EH (cell line): ENCODE measurements around the gene DCAF5.

Experiments used
- DNase-seq: peaks from one replicate; pipeline ENCODE4 v3.0.0-alpha.2; 2015; ENCODE audit warnings: low read depth

The DCAF5 gene

DNA sequence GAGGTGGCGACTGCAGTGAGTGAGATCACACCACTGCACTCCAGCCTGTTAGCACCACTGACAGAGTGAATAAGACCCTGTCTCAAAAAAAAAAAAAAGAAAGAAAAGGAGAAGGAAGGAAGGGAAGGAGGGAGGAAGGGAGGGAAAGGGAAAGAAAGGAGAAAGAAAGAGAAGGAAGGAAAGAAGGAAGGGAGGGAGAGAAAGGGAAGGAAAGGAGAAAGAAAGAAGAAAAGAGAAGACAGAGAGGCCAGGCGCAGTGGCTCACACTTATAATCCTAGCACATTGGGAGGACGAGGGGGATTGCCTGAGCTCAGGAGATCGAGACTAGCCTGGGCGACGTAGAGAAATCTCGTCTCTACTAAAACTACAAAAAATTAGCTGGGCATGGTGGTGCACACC, 13.2 kb downstream of the DCAF5 start:
- no peak for DNase-seq

DNA sequence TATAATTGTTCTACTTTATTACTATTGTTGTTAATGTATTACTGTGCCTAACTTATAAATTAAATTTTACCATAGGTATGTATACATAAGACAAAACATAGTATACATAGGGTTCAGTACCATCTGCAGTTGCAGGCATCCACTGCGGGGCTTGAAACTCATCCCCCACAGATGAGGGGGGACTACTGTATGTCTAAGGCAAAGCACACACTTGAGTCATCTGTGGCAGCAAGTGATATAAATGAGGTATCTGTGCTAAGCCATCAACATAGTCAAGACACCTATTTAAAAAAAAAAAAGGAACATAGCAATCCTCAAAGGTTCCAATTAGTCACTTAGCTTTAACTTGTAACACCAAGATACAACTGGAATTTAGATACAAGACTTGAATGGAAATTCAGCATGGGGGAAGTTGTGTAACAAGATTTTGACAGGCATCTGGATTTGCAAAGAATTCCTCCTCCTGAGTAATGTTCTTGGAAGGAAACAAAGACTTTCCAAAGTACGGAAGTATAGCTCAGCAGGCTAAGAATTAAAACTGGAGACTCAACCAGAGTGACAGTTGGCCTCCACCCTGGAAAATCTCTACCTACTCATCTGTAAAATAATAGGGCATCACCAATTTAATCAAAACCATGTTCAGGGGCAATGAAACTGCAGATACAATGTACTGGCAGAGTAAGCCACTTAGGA, 14.9 kb downstream of the DCAF5 start:
- DNase-seq, result peak; percentile 74

- peak; percentile 45 for DNase-seq
Observed at GRCh38 chr14:69137416-69137815, 15.5 kb downstream of the DCAF5 start.

GRCh38 chr14:69135133-69135532, 17.8 kb downstream of the DCAF5 start:
- no peak for DNase-seq

DNA sequence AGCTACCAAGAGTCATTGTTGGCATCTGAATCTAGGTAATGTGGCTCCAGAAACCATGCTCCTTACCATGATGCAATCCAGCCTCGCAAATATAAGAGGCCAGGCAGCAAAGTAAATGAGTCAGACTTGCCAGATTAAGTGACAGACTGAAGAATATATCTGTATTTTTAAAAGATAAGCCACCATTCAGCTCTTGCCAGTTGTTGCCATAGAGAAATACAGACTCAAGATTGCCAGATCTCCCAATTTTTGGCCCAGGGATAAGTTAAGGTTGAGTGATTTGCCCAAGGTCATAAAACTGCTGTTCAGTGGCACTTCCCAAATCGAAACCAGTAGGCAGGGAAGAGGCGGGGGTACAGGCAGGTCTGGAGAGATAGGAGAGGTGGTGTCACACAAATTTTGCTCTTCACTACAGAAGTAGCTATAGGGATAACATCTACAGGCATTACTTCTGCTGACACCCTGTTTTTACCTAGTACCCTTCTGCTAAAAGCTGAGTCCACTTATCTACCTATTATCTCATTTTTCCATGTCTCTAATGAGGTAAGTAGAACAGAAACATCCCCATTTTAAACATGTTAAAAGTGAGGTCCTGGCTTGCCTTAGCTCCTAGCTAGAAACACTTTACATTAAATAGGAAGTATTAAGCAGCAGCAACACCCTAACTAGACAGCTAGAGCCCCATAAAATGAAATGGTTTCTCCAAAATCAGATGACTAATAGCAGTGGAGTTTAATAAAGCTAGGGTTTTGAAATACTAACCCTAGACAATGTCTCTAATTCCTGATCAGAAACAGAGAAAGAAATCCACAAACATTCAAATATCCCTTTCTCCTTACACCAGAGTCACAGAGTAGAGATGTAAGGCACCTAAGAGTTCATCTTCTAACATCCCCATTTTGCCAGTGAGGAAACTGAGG, 19.5 kb downstream of the DCAF5 start:
- peak; percentile 80 for DNase-seq

GRCh38 chr14:69132513-69133181, 20.3 kb downstream of the DCAF5 start:
- DNase-seq, result no peak

DNA sequence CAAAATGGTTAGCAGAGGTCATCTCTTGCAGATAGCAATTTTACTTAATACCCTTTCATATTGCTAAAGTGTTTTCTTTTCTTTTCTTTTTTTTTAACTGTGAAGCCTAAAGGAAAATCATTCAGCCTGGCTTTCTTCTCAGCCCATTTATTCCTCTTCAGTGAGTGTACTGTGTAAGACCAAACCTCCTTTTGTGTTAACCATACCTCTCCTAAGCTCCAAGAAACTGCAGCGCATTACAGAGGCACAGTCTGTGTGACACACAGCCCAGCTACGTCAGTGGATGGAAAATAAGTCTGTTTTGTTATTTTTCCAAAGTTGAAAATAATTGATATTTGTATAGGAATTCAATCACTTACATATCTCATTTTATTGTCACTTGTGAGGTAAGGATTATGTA, 21.7 kb downstream of the DCAF5 start:
- DNase-seq, result no peak

- DNase-seq, result peak; percentile 86
Observed at GRCh38 chr14:69129264-69129880, 23.5 kb downstream of the DCAF5 start.

DNA sequence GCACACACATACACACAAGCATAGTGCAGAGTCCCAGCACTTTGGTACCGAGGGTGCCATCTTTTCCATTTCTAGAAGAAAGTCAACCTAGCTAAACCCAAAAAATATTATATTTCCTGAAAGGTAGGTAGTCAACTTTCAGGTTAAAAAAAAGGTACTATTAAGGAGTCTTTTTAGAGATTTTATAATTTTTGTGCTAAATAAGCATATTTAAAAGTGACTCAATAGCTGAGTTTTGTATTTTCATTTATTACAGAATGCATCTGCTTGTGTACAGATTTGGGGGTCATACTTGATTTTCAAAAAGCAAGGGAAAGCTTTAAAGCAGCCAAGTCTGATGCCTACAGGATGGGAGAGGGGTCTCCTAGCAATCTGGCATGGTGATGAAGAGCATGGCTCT, 34.6 kb downstream of the DCAF5 start:
- DNase-seq, result no peak

GRCh38 chr14:69117020-69117767, 35.7 kb downstream of the DCAF5 start:
- no peak for DNase-seq

DNA sequence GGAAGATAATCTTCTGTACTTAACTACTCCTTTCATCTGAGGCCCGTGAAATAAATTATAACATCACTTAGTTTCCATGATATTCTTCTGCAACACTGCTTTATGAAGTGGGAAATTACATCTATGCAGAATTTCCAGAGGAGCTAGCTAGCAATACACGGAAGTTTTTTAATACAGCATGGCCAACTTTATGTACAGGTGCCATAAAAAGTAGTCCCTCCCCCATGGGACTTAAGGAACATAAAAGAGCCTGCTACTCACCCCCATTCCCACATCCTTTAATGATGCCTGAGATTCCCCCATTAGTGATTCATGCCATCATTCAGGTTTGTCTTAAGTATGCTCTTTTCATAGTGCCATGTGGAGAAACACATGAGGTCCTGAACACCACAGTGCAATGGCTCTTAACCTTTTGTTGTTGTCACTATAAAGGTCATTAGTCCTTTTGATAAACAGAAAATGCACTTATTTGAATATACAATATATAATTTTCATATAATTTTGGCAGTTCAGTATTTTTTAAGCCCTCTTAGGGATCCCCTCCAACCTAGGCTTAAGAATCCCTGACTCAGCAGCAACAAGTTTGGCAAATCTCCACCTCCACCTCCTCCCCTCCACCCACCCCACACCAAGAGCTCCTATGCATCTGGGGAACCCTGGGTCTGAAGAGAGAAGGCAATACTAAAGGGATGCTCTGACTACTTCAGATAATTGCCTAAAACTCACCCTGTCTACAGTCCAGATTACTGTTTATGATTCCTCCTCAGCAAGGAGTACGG, 37.3 kb downstream of the DCAF5 start:
- DNase-seq, result no peak

DNA sequence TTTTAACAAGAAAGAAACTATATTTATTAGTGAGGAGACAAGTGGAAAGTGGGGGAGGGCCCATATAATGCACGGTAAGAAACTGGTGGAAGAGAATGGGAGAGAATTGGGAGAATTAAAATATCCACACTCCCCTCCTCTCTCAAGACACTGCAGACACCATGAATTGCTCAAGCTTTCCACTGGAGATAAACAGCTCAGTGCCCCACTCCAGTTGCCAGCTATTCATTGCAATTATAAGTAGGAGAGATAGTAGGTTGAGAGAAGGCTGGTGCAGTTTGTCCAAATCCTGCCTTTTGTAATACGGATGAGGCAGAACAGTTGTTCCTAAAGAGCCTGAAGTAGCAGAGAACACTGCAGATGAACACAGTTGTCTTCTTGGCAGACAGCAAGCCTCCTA, 38.2 kb downstream of the DCAF5 start:
- no peak for DNase-seq

DNA sequence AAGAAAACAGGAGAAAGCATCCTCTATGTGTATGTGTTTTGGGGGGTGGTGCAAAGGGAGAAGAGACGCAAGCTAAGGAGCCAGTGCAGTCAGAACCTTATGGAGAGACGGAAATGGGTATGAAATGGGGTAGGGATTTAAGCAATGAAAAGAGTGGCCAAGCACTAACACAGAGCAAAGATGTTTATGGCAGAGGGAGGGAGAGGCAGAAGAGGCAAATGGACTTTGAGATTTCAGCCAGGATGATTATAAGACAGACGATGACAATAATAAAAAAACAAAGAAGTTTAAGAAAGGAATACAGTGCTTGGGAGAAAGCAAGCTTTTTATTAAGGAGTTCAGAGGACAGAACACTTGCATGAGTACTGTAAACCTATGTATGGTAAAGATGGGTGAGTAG, 44.6 kb downstream of the DCAF5 start:
- no peak for DNase-seq

DNA sequence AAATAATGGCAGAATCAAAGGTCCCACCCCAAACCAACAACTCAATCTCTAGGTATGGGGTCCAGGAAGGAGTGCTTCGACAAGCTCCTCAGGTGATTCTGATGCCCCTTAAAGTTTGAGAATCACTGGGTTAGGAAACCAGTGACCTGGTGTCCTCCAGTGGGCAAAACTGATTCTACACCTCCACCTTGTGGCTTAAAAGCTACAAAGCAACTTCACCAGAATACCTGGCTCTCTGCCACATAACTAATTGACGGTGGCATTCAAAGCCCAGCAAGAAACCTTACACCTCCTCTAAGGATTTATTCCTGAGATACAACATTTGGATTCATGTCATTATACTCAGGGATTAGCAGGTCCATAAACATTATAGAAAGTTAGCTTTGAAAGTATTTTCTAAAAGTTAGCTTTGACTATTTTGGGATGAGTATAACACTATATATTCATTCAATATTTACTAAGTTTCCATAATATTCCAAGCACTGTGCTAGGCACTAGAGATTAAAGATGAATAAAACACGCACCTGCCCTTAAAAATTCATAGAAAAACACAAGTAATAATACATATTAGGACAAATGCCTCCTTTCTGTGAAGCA, 45.4 kb downstream of the DCAF5 start:
- DNase-seq, result peak; percentile 76

GRCh38 chr14:69106451-69106850, 46.5 kb downstream of the DCAF5 start:
- DNase-seq, result no peak

DNA sequence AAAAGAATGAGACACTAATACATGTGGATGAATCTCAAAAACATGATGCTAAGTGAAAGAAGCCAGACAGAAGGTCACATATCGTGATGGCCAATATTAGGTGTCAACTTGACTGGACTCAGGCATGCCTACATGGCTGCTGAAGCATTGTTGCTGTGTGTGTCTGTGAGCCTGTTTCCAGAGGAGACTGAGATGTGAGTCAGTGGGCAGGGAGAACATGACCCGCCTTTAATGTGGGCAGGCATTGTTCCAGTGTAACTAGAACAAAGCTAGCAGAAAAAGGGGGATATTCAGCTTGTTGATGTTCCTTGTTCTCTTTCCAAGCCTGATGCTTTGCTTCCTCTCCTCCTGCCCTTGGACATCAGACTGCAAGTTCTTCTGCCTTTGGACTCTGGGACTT, 47.6 kb downstream of the DCAF5 start:
- DNase-seq, result peak; percentile 58

- peak; percentile 90 for DNase-seq
Observed at GRCh38 chr14:69101331-69101826, 51.5 kb downstream of the DCAF5 start.

GRCh38 chr14:69097974-69098373, 54.9 kb downstream of the DCAF5 start:
- no peak for DNase-seq

DNA sequence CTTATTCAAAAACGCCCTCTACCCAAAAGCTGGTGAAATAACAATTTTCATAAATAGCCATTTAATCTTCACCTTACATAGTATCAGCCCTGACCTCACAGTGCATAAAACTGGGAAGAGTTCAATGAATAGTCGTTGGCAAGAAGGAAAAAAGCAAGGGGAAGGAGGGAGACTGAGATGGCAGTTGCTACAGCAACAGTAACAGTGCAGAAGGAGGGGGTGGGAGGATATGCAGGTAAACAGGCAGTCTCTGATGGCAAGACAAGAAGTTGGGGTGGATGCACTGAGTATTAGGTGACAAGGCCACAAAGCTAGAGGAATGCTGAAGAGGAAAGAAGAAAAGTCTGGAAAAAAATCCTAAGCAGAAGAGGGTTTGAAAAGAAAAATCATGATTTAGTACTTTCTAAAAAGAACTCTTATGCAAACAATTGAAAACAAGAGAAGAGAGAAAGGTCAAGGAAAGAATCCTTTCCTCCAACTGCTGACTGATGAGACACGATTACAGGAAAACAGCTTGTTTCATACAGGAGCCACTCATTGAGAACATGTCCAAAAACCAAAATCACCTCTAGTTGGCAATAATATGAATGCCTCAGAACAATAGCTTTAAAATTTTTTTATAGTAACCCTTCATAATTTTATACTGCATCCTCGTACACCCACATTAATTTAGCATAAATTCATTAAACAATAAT, 56.0 kb downstream of the DCAF5 start:
- DNase-seq, result peak; percentile 22

DNA sequence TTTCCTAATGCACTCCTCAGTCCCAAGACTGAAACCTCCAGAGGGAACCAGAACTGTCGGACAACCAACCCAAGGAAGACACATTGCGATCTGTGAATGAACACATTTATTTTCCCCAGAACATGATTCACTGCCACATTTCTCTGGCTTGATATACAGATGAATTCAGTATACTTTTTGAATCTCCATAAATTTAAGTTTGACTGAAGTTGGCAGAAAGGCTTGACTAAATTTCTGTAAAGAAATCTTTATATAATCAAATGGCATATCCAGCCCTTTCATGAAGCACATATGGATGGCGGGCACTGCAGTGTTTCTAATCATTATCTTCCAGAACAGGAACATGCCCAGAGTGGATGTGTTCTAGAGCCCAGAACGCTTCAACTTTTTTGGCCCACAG, 56.7 kb downstream of the DCAF5 start:
- no peak for DNase-seq
